ENCODE data around the gene RDM1. TPM values are rescaled to one million over a fixed set of nuclear protein-coding genes. Genes with fewer than 3 reads are reported as not detected.

The RDM1 gene
- polyA plus RNA-seq, 3 donors: not detected

DNA sequence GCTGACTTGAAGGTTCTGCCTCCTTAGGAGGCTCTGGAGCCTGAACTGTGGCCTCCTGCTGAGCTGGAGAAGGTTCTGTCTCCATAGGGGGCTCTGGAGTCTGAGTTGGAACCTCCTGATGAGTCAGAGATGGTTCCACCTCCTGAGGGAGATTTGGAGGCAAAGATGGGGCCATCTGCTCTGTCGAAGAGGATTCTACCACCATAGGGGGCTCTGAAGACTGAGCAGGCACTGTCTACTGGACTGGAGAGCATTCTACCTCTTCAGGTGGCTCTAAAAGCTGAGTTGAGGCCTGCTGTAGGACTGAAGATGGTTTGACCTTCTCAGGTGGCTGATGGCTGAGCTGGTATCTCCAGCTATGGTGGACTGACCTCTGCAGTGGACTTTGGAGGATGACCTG, 16.2 kb downstream of the RDM1 start:
- Histone ChIP-seq H2AFZ (ENCODE audit: insufficient read depth, low read depth, low read length, poor library complexity, severe bottlenecking) (no peak overlapping the region), H3K79me2 (ENCODE audit: insufficient read depth, low read length) (no peaks in the 10 kb centered on the region), H3K4me1 (ENCODE audit: control insufficient read depth in 1 of 2, insufficient read depth in 2 of 2, low read length in 2 of 2) (no peaks in the 10 kb centered on the region), H3K9ac (ENCODE audit: insufficient read depth, low read length, poor library complexity, severe bottlenecking) (no peak overlapping the region), H4K20me1 (ENCODE audit: insufficient read depth, low read length) (no peaks in the 10 kb centered on the region), H3K27ac (ENCODE audit: low read depth in 1 of 2, low read length in 2 of 2) (no peak overlapping the region), H3K4me3 (replicated peaks in 1 of 3; ENCODE audit: low read depth in 2 of 3, low read length in 3 of 3) (no peak overlapping the region), H3K36me3 (replicated peaks in 1 of 2; ENCODE audit: control insufficient read depth in 1 of 2, insufficient read depth in 2 of 2, low read length in 2 of 2) (no peaks in the 10 kb centered on the region), H3K4me2 (replicated peaks; ENCODE audit: extremely low read depth, low read length, poor library complexity, severe bottlenecking) (no peak overlapping the region), H3K27me3 (ENCODE audit: control insufficient read depth in 2 of 2, insufficient read depth in 2 of 2, low read length in 2 of 2) (no peaks in the 10 kb centered on the region), H3K9me3 (replicated peaks in 1 of 2; ENCODE audit: control insufficient read depth in 1 of 2, insufficient read depth in 1 of 2, low read length in 2 of 2) (no peaks in the 10 kb centered on the region)
- no peak for DNase-seq
- peaks cover 0 to 4% (median 0%) of the 10 kb centered on the region in 3 donors for H3K27me3 Mint-ChIP-seq (ENCODE audit: low read depth in 3 of 3)
- no peak overlapping the region for H3K4me3 Mint-ChIP-seq
- TF ChIP-seq, protein P1, sequence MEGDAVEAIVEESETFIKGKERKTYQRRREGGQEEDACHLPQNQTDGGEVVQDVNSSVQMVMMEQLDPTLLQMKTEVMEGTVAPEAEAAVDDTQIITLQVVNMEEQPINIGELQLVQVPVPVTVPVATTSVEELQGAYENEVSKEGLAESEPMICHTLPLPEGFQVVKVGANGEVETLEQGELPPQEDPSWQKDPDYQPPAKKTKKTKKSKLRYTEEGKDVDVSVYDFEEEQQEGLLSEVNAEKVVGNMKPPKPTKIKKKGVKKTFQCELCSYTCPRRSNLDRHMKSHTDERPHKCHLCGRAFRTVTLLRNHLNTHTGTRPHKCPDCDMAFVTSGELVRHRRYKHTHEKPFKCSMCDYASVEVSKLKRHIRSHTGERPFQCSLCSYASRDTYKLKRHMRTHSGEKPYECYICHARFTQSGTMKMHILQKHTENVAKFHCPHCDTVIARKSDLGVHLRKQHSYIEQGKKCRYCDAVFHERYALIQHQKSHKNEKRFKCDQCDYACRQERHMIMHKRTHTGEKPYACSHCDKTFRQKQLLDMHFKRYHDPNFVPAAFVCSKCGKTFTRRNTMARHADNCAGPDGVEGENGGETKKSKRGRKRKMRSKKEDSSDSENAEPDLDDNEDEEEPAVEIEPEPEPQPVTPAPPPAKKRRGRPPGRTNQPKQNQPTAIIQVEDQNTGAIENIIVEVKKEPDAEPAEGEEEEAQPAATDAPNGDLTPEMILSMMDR (IDR thresholded peaks at IDR 0.05): no peak
- no peak overlapping the region for H3K27ac Mint-ChIP-seq
- whole genome bisulfite sequencing (ENCODE audit: insufficient coverage): 80% methylated on average over 1 of the region's 1 CpG
- peaks cover 0 to 3% (median 0%) of the 10 kb centered on the region in 7 donors for H3K9me3 Mint-ChIP-seq
- intact Hi-C loops (cut with micrococcal nuclease): no loop called here
- peaks cover 2 to 7% of the 10 kb centered on the region in 2 donors for H3K36me3 Mint-ChIP-seq
- H3K4me1 Mint-ChIP-seq: peaks cover 7% of the 10 kb centered on the region

DNA sequence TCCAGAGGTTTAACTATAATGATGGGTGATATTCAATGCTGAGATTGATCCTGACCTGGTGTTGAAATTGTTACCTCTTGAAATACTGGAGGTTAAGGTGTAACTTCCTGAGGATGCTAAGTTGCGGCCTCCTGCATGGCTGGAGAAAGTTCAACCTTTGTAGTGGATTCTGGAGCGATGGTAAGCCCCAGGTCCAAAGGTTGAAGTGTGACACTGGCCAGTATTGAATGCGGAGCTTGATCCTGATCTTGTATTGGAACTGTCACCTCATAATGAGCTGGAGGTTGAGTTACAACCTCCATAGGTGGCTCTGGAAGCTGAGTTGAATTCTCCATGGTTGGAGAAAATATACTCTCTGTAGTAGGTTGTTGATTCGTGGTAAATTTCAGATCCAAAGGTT, 17.0 kb downstream of the RDM1 start:
- no peak overlapping the region for H3K27ac Mint-ChIP-seq
- no peaks in the 10 kb centered on the region for H3K9me3 ChIP-seq (replicated peaks in 1 of 2; ENCODE audit: control insufficient read depth in 1 of 2, insufficient read depth in 1 of 2, low read length in 2 of 2)
- peaks cover 0 to 4% (median 0%) of the 10 kb centered on the region in 3 donors for H3K27me3 Mint-ChIP-seq (ENCODE audit: low read depth in 3 of 3)
- WGBS (ENCODE audit: insufficient coverage): 91% methylated on average over 2 of the region's 4 CpGs
- TF ChIP-seq, protein P1 (IDR thresholded peaks at IDR 0.05): no peak
- no peak overlapping the region for H3K4me3 ChIP-seq (replicated peaks in 1 of 3; ENCODE audit: low read depth in 2 of 3, low read length in 3 of 3)
- H3K9me3 Mint-ChIP-seq: peaks cover 0 to 3% (median 0%) of the 10 kb centered on the region in 7 donors
- intact Hi-C loops (cut with micrococcal nuclease): no loop called here
- no peak overlapping the region for H3K4me3 Mint-ChIP-seq
- DNase-seq: no peak
- no peaks in the 10 kb centered on the region for H3K79me2 ChIP-seq (ENCODE audit: insufficient read depth, low read length)
- no peaks in the 10 kb centered on the region for H3K27me3 ChIP-seq (ENCODE audit: control insufficient read depth in 2 of 2, insufficient read depth in 2 of 2, low read length in 2 of 2)
- H3K36me3 Mint-ChIP-seq: peaks cover 2 to 7% of the 10 kb centered on the region in 2 donors
- no peaks in the 10 kb centered on the region for H3K36me3 ChIP-seq (replicated peaks in 1 of 2; ENCODE audit: control insufficient read depth in 1 of 2, insufficient read depth in 2 of 2, low read length in 2 of 2)
- no peaks in the 10 kb centered on the region for H4K20me1 ChIP-seq (ENCODE audit: insufficient read depth, low read length)
- no peak overlapping the region for H3K4me2 ChIP-seq (replicated peaks; ENCODE audit: extremely low read depth, low read length, poor library complexity, severe bottlenecking)
- peaks cover 7% of the 10 kb centered on the region for H3K4me1 Mint-ChIP-seq
- H3K27ac ChIP-seq (ENCODE audit: low read depth in 1 of 2, low read length in 2 of 2): no peak overlapping the region
- H3K4me1 ChIP-seq (ENCODE audit: control insufficient read depth in 1 of 2, insufficient read depth in 2 of 2, low read length in 2 of 2): no peaks in the 10 kb centered on the region
- H2AFZ ChIP-seq (ENCODE audit: insufficient read depth, low read depth, low read length, poor library complexity, severe bottlenecking): no peak overlapping the region
- no peak overlapping the region for H3K9ac ChIP-seq (ENCODE audit: insufficient read depth, low read length, poor library complexity, severe bottlenecking)

Measured in CD14-positive monocyte (primary cell).